Activated T-cell treated with anti-CD3 and anti-CD28 coated beads, Interleukin-2, amount 50 U/mL, for 4 hours (primary cell): Measurements from ENCODE around the gene SAPCD2. TPM values are rescaled to one million over a fixed set of nuclear protein-coding genes. Genes with fewer than 3 reads are reported as not detected.

ENCODE experiments used
- ATAC-seq, 2 donors: fragments of 200-7000 bp; cut with Tn5 transposase; one replicate each; pipeline ENCODE4 v1.10.0; 2021
- DNase-seq: peaks from one replicate; pipeline ENCODE4 v3.0.0-alpha.2; 2020
- H3K27me3 Mint-ChIP-seq: one replicate; pipeline ENCODE4 v1.8.0; 2021; ENCODE audit warnings: low read depth, mixed read lengths
- H3K36me3 Mint-ChIP-seq: one replicate; pipeline ENCODE4 v1.8.0; 2022; ENCODE audit warnings: mixed read lengths; ENCODE audit not compliant: insufficient read depth
- H3K4me1 Mint-ChIP-seq: one replicate; pipeline ENCODE4 v1.8.0; 2021; ENCODE audit warnings: low read depth, mixed read lengths
- H3K4me3 Mint-ChIP-seq: one replicate; pipeline ENCODE4 v1.8.0; 2021; ENCODE audit warnings: mild to moderate bottlenecking, moderate library complexity, mixed read lengths
- H3K9me3 Mint-ChIP-seq: one replicate; pipeline ENCODE4 v1.8.0; 2021; ENCODE audit warnings: mixed read lengths
- total RNA-seq, 3 donors: library from RNA; stranded (reverse); gene quantifications; one replicate each; pipeline ENCODE4 v1.2.1, GENCODE V29; 2021

The SAPCD2 gene
- total RNA-seq, 3 donors from 2014 or later: 3.6 to 5.5 (median 4.6) TPM

DNA sequence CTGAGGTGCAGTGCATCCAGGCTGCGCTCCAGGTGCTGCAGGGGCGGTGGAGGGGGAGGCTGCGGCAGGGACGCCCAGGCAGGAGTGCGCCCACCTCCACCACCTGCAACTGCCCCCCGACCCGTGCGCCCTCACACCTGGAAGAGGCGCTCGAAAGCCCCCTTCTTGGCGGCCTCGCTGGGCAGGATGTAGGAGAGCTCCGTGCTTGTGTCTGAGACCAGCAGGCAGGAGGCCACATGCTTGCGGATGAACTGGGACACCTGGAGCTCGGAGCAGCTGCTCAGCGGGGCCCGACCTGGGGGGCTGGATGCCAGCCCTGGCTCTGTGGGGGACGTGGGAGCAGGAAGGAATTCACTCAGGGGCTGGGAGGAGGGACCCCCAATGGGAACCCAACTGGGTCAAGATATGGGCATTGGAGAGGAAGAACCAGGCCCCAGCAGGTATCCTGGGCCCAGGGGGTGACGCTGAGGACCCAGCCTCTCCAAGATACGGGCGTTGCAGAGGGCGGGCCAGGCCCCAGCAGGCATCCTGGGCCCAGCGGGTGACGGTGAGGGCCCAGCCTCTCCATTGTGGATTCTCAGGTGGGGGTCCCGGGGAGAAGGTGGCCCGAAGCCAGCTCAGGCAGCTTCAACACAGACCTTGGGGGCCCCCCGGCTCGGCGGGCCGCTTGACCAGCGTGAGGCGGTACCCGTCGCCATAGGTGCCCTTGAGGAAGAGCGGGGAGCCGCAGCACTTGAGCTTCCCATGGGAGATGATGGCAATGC lies 55.4 kb downstream of the SAPCD2 start:
- Mint-ChIP-seq H3K9me3 (no peaks in the 10 kb centered on the region), H3K4me3 (no peak overlapping the region), H3K36me3 (peaks cover 1% of the 10 kb centered on the region), H3K4me1 (no peaks in the 10 kb centered on the region), H3K27me3 (no peaks in the 10 kb centered on the region)
- no peak for DNase-seq
- ATAC-seq: no peak

DNA sequence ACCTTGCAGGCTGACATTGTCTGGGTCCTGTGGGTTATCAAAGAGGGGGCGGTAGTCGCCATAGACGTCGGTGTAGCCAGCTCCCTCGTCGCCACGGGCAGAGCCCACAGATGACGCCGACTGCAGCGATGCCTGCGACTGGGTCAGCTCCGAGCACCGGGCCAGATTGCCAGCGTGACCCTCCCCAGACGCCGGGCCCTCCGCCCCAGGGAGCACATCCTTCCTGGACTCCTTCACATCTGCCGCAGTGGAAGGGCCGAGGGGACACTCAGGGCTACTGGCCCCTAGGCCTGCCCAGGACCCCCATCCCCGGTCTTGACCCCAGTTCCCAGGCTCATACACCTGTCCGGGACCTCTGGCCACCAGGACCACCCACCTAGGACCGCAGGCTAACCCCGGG lies 56.2 kb downstream of the SAPCD2 start:
- Mint-ChIP-seq H3K36me3 (peaks cover 1% of the 10 kb centered on the region), H3K9me3 (no peaks in the 10 kb centered on the region), H3K27me3 (no peaks in the 10 kb centered on the region), H3K4me3 (no peak overlapping the region), H3K4me1 (no peaks in the 10 kb centered on the region)
- ATAC-seq: no peak
- DNase-seq: no peak

DNA sequence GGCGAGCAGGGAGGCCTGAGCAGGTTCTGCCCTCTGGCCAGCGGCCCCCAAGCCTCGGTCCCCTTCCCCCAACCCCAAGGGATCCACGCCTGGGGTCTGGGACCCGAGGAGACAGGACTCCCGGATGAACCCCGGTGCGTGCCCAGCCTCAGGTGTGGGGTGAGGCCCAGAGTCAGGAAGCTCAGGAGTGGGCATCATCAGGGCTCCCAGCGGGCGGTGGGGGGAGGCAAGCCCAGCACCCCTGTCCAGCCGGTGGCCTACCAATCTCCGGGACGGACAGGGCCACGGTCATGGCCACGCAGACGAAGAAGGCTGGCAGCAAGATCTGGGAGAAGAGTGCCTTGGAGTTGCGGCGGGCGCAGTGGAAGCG lies 56.8 kb downstream of the SAPCD2 start:
- Mint-ChIP-seq H3K27me3 (no peaks in the 10 kb centered on the region), H3K4me1 (no peaks in the 10 kb centered on the region), H3K36me3 (peaks cover 1% of the 10 kb centered on the region)

DNA sequence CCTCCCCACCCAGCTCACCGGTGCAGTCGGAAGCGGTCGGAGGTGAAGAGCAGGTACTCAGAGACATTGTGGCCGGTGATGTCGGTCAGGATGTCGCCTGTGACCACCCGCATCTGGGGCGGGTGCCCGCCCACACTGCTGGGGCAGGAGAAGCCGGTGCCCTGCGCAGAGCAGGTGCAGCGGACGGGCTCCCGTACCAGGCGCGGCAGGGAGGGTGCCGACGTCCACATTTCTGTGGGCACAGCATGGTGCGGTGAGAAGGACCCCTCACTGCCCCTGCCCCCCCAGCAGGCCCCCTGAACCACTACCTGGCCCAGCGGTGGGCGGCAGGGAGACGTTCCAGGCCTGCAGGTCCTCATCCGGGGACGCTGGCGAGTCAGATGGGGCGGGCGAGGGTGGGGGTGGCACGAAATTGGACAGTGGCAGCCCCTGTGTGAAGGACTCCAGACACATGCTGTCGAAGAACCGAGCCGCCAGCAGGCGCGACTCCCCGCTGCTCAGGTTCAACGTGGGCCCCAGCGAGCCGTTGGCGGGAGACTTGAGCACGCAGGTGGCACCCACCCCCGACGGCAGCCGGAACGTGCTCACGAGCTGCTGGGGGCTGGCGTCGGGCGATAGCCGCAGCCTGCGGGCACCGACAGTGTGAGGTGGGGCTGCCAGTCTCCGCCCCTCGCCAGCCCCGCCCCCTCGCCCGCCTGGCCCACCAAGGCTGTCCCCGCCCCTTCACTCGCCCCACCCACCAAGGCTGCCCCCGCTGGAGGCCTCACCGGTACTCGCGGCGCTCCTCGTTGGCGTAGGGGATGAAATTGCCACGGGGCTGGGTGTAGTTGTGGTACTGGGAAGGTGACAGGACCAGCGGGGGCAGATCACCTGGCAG lies 57.4 kb downstream of the SAPCD2 start:
- no peak for DNase-seq
- no peak overlapping the region for H3K4me3 Mint-ChIP-seq

More for the DNA sequence above, 56.8 kb downstream of the SAPCD2 start:
- DNase-seq: no peak
- no peak for ATAC-seq
- H3K4me3 Mint-ChIP-seq: no peak overlapping the region
- no peaks in the 10 kb centered on the region for H3K9me3 Mint-ChIP-seq

More for the DNA sequence above, 57.4 kb downstream of the SAPCD2 start:
- Mint-ChIP-seq H3K36me3 (peaks cover 1% of the 10 kb centered on the region), H3K4me1 (no peaks in the 10 kb centered on the region), H3K9me3 (no peaks in the 10 kb centered on the region), H3K27me3 (no peaks in the 10 kb centered on the region)
- no peak for ATAC-seq

Other genes starting within 250 kb of the SAPCD2 start
- 1 to 10 TPM; 1.5 to 2.2 (median 1.7) TPM for gene AJM1, start 228.1 kb downstream of the SAPCD2 start, total RNA-seq
- gene PHPT1, start 221.1 kb downstream of the SAPCD2 start, total RNA-seq: 100 to 1,000 TPM; 112 to 120 (median 119) TPM
- gene MAMDC4, start 218.2 kb downstream of the SAPCD2 start, total RNA-seq: 10 to 100 TPM; 10.7 to 13.9 (median 11.0) TPM
- 100 to 1,000 TPM; 330 to 366 (median 351) TPM for gene EDF1, start 204.2 kb downstream of the SAPCD2 start, total RNA-seq
- gene TRAF2, start 184.0 kb downstream of the SAPCD2 start, total RNA-seq: 10 to 100 TPM; 64.3 to 73.4 (median 68.8) TPM
- gene FBXW5, start 125.8 kb downstream of the SAPCD2 start, total RNA-seq: 100 to 1,000 TPM in 1 of 3 donors, 10 to 100 TPM in 2; 84.0 to 112 (median 95.3) TPM
- 1 to 10 TPM in 2 of 3 donors, under 1 TPM in 1; 0.94 to 1.4 (median 1.2) TPM for gene C8G, start 125.3 kb downstream of the SAPCD2 start, total RNA-seq
- 1 to 10 TPM in 1 of 3 donors, under 1 TPM in 2; 0.49 to 1.2 (median 0.58) TPM for gene LCN12, start 118.3 kb downstream of the SAPCD2 start, total RNA-seq
- gene PTGDS, start 93.1 kb downstream of the SAPCD2 start, total RNA-seq: under 1 TPM in 2 of 3 donors, not detected in 1; 0.30 to 0.51 TPM
- gene LCNL1, start 87.6 kb downstream of the SAPCD2 start, total RNA-seq: not detected
- gene PAXX, start 78.1 kb downstream of the SAPCD2 start, total RNA-seq: 100 to 1,000 TPM; 106 to 126 (median 123) TPM
- gene CLIC3, start 74.0 kb downstream of the SAPCD2 start, total RNA-seq: under 1 TPM in 2 of 3 donors, not detected in 1; 0.18 to 0.54 TPM
- 10 to 100 TPM in 2 of 3 donors, 1 to 10 TPM in 1; 9.1 to 15.3 (median 14.3) TPM for gene ABCA2, start 42.3 kb downstream of the SAPCD2 start, total RNA-seq
- gene FUT7, start 38.5 kb downstream of the SAPCD2 start, total RNA-seq: 1 to 10 TPM in 1 of 3 donors, under 1 TPM in 2; 0.74 to 2.4 (median 0.81) TPM
- 10 to 100 TPM; 15.1 to 33.0 (median 23.2) TPM for gene NPDC1, start 24.4 kb downstream of the SAPCD2 start, total RNA-seq
- gene ENTPD2, start 16.5 kb downstream of the SAPCD2 start, total RNA-seq: under 1 TPM in 1 of 3 donors, not detected in 2; 0.34 TPM
- gene UAP1L1, start 7.0 kb upstream of the SAPCD2 start, total RNA-seq: 1 to 10 TPM; 5.6 to 8.4 (median 7.8) TPM
- gene MAN1B1, start 16.4 kb upstream of the SAPCD2 start, total RNA-seq: 10 to 100 TPM; 30.7 to 34.0 (median 33.5) TPM
- 100 to 1,000 TPM; 352 to 394 (median 392) TPM for gene DPP7, start 44.2 kb upstream of the SAPCD2 start, total RNA-seq
- gene GRIN1, start 68.6 kb upstream of the SAPCD2 start, total RNA-seq: under 1 TPM in 2 of 3 donors, not detected in 1; 0.13 to 0.26 TPM
- gene LRRC26, start 99.5 kb upstream of the SAPCD2 start, total RNA-seq: under 1 TPM in 1 of 3 donors, not detected in 2; 0.18 TPM
- not detected for gene TMEM210, start 101.5 kb upstream of the SAPCD2 start, total RNA-seq
- 10 to 100 TPM; 71.9 to 86.3 (median 73.3) TPM for gene ANAPC2, start 118.0 kb upstream of the SAPCD2 start, total RNA-seq
- gene SSNA1, start 118.1 kb upstream of the SAPCD2 start, total RNA-seq: 100 to 1,000 TPM; 144 to 156 (median 150) TPM
- 10 to 100 TPM; 15.4 to 15.6 (median 15.5) TPM for gene TPRN, start 130.2 kb upstream of the SAPCD2 start, total RNA-seq
- 10 to 100 TPM; 42.3 to 45.1 (median 44.4) TPM for gene TMEM203, start 135.1 kb upstream of the SAPCD2 start, total RNA-seq
- gene NDOR1, start 135.1 kb upstream of the SAPCD2 start, total RNA-seq: 10 to 100 TPM; 45.2 to 53.7 (median 50.5) TPM
- 1 to 10 TPM; 3.3 to 6.0 (median 4.4) TPM for gene RNF208, start 151.7 kb upstream of the SAPCD2 start, total RNA-seq
- under 1 TPM in 2 of 3 donors, not detected in 1; 0.46 to 0.50 TPM for gene CYSRT1, start 154.6 kb upstream of the SAPCD2 start, total RNA-seq
- gene RNF224, start 156.9 kb upstream of the SAPCD2 start, total RNA-seq: not detected
- gene SLC34A3, start 160.3 kb upstream of the SAPCD2 start, total RNA-seq: not detected
- 100 to 1,000 TPM; 345 to 383 (median 380) TPM for gene TUBB4B, start 170.7 kb upstream of the SAPCD2 start, total RNA-seq
- gene STPG3, start 180.7 kb upstream of the SAPCD2 start, total RNA-seq: not detected
- 10 to 100 TPM; 72.0 to 81.1 (median 73.5) TPM for gene NELFB, start 184.8 kb upstream of the SAPCD2 start, total RNA-seq
- 1 to 10 TPM; 3.2 to 4.0 (median 3.6) TPM for gene TOR4A, start 207.2 kb upstream of the SAPCD2 start, total RNA-seq
- gene NRARP, start 231.7 kb upstream of the SAPCD2 start, total RNA-seq: 10 to 100 TPM in 2 of 3 donors, 1 to 10 TPM in 1; 7.6 to 15.6 (median 11.6) TPM